CD4-positive, alpha-beta T cell treated with Interferon alpha-2 for 1 hour (primary cell): ENCODE results near the gene RAI14.

ENCODE experiments used
- DNase-seq, 2 donors: peaks; one replicate each; pipeline ENCODE4 v3.0.0-alpha.2; 2020 to 2022

Gene RAI14

GRCh38 chr5:34680896-34681295 lies 24.8 kb downstream of the RAI14 start:
- no peak for DNase-seq

- DNase-seq: no peak
Observed at GRCh38 chr5:34682926-34683623, 26.9 kb downstream of the RAI14 start.

GRCh38 chr5:34684281-34684979 lies 28.3 kb downstream of the RAI14 start:
- no peak for DNase-seq

- DNase-seq: no peak
Observed at GRCh38 chr5:34684980-34685352, 28.8 kb downstream of the RAI14 start.

- no peak for DNase-seq
Observed at GRCh38 chr5:34685485-34686165, 29.5 kb downstream of the RAI14 start.

GRCh38 chr5:34686762-34687268 lies 30.7 kb downstream of the RAI14 start:
- no peak for DNase-seq

GRCh38 chr5:34687269-34688011 lies 31.3 kb downstream of the RAI14 start:
- no peak for DNase-seq

- DNase-seq: no peak
Observed at GRCh38 chr5:34688015-34688810, 32.1 kb downstream of the RAI14 start.

- DNase-seq: no peak
Observed at GRCh38 chr5:34690301-34690700, 34.2 kb downstream of the RAI14 start.

GRCh38 chr5:34690898-34691297 lies 34.8 kb downstream of the RAI14 start:
- DNase-seq: no peak

- DNase-seq: no peak
Observed at GRCh38 chr5:34691326-34691725, 35.2 kb downstream of the RAI14 start.

GRCh38 chr5:34692786-34693185 lies 36.7 kb downstream of the RAI14 start:
- no peak for DNase-seq

- DNase-seq: no peak
Observed at GRCh38 chr5:34694012-34694411, 37.9 kb downstream of the RAI14 start.

GRCh38 chr5:34694685-34695084 lies 38.6 kb downstream of the RAI14 start:
- no peak for DNase-seq

- peak in 1 of 2 donors; percentile 5 for DNase-seq
Observed at GRCh38 chr5:34695275-34696027, 39.3 kb downstream of the RAI14 start.

- no peak for DNase-seq
Observed at GRCh38 chr5:34697308-34698108, 41.4 kb downstream of the RAI14 start.

- no peak for DNase-seq
Observed at GRCh38 chr5:34698109-34698419, 41.9 kb downstream of the RAI14 start.

GRCh38 chr5:34698754-34699153 lies 42.6 kb downstream of the RAI14 start:
- no peak for DNase-seq

- DNase-seq: no peak
Observed at GRCh38 chr5:34699155-34700077, 43.3 kb downstream of the RAI14 start.

- DNase-seq: no peak
Observed at GRCh38 chr5:34700078-34700452, 43.9 kb downstream of the RAI14 start.
